ENCODE results near the gene PRR14. TPM values are rescaled to one million over a fixed set of nuclear protein-coding genes. Genes with fewer than 3 reads are reported as not detected.
A peak's percentile ranks its signal among the peaks of the same experiment; 100 is the strongest.

PRR14 gene
- total and polyA plus RNA-seq, 2 experiments from 2014 or later: 5.6 to 18.0 TPM

DNA sequence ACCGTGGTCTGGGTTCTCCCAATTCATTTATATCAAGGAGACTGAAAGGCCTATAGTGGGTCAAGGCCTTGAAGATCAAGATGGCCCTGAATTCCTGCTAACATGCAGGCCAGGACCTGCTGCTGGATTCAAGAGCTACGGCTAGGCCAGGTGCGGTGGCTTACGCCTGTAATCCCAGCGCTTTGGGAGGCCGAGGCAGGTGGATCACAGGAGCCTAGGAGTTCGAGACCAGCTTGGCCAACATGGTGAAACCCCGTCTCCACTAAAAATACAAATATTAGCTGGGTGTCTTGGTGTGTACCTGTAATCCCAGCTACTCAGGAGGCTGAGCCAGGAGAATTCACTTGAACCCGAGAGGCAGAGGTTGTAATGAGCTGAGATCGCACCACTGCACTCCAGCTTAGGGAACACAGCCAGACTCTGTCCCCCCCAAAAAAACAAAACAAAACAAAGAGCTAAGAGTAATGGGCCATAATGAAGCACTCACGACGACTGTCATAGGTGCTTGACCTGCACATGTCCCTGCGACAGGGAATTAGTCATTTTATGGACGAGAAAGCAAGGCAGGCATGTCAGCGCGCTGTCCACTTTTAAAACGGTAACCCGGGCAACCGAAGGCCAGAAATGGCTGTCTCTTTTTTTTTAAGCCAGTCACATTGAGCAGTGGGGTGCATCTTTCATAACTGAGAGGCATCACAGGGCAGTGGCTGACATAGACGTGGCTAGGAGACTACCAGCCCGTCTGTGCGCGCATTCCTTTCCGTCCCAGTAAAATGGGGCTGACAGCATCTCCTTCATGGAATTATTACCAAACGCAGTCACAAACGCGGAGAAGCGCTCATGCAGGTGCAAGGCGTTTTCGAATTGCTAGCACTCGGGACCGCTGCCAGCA, 6.5 kb downstream of the PRR14 start:
- Histone ChIP-seq H2AFZ (peak overlapping the region; percentile 71), H3K27me3 (replicated peaks; ENCODE audit: insufficient read depth) (no peaks in the 10 kb centered on the region), H3K9ac (peak overlapping the region; percentile 80), H3K36me3 (ENCODE audit: low read depth) (peaks cover 7% of the 10 kb centered on the region; the same call in 1 of the 2 replicates), H3F3A (ENCODE audit: insufficient read depth) (peaks cover 18% of the 10 kb centered on the region), H4K20me1 (ENCODE audit: insufficient read depth) (no peaks in the 10 kb centered on the region), H3K4me3 (peak overlapping the region; percentile 68), H3K79me2 (ENCODE audit: insufficient read depth) (peaks cover 45% of the 10 kb centered on the region), H3K9me3 (ENCODE audit: low read depth) (no peaks in the 10 kb centered on the region), H3K4me1 (ENCODE audit: insufficient read depth) (peaks cover 22% of the 10 kb centered on the region), H3K27ac (peak overlapping the region; percentile 86), H3K4me2 (ENCODE audit: unreplicated experiment) (peak overlapping the region; percentile 55), H3K9me2 (ENCODE audit: insufficient read depth) (no peaks in the 10 kb centered on the region)
- in situ Hi-C loops (cut with MboI): no loop called here
- DNase-seq: peak; percentile 85
- whole genome bisulfite sequencing, 2 experiments (ENCODE audit: low coverage in 1 of 2, low lambda C conversion rate in 2 of 2, missing lambda C conversion rate in 2 of 2): 31 to 32% methylated on average over 32 of the region's 32 CpGs
- no peak for TF ChIP-seq EZH2phosphoT487 (IDR thresholded peaks at IDR 0.05; ENCODE audit: insufficient read depth, low read depth)
- TF ChIP-seq EZH2 (IDR thresholded peaks at IDR 0.05; ENCODE audit: insufficient read depth, poor library complexity, severe bottlenecking): no peak

DNA sequence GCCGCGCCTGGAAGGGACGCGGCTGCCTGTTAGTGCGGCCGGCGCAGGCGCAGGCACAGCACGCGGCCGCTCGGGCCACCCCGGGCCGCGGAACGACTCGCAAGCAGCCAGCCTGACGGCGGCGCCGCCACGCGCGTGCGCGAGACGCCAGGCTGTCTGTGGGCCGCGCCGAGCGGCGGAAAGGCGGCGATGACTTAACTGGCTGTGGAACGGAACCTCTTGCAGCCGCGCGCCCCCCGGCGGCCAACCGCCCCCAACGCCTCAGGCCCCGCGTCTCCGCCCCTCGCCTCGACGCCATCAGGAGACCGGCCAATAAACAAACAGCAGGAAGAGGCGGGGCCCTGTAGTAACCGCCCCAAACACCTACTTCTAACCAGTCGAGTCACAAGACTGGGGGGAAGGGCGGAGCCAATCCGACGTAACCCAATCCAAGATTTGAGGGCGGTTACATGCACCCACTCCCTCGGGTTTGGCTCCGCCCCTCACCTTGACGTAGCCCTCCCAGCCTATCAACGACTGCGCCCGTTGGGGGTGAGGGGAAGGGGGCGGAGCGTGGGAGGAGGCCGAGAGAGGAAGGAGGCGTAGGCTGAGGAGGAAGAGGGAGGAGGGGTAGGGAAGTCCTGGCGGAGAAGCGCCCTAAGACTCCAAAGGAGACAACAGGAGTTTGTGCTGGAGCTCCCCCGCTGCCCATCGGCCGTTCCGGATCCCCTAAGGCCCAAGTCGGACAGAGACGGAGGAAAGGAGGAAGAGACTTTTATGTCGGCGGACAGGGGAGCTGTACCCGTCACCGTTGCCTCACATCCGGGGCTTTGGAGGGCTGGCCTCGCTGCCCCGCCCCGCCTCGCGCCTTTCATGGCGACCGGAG, 7.3 kb downstream of the PRR14 start, which contains the start of gene FBRS:
TSS of gene FBRS (plus strand) at position 566 of the 865 bp plus-strand sequence. CDS start 1,088 bp downstream, outside the sequence.
- H3K9me2 ChIP-seq (ENCODE audit: insufficient read depth): no peaks in the 10 kb centered on the region
- peaks cover 20% of the 10 kb centered on the region for H3K4me1 ChIP-seq (ENCODE audit: insufficient read depth)
- H3K27me3 ChIP-seq (replicated peaks; ENCODE audit: insufficient read depth): no peaks in the 10 kb centered on the region
- in situ Hi-C loops (cut with MboI): no loop called here
- no peaks in the 10 kb centered on the region; the same call in 1 of the 2 replicates for H4K20me1 ChIP-seq (ENCODE audit: insufficient read depth)
- H3K4me2 ChIP-seq (ENCODE audit: unreplicated experiment): peak within 1 kb of the TSS; percentile 69
- TF ChIP-seq EZH2phosphoT487 (IDR thresholded peaks at IDR 0.05; ENCODE audit: insufficient read depth, low read depth) (no peak), EZH2 (IDR thresholded peaks at IDR 0.05; ENCODE audit: insufficient read depth, poor library complexity, severe bottlenecking) (no peak)
- H3K9ac ChIP-seq: peak within 1 kb of the TSS; percentile 94
- no peaks in the 10 kb centered on the region for H3K9me3 ChIP-seq (ENCODE audit: low read depth)
- peak within 1 kb of the TSS; percentile 71 for H2AFZ ChIP-seq
- H3K79me2 ChIP-seq (ENCODE audit: insufficient read depth): peaks cover 45% of the 10 kb centered on the region
- H3F3A ChIP-seq (ENCODE audit: insufficient read depth): peaks cover 18% of the 10 kb centered on the region
- peaks cover 10% of the 10 kb centered on the region; the same call in 1 of the 2 replicates for H3K36me3 ChIP-seq (ENCODE audit: low read depth)
- peak within 1 kb of the TSS; percentile 88 for H3K4me3 ChIP-seq
- H3K27ac ChIP-seq: peak within 1 kb of the TSS; percentile 97
- 1% methylated on average over 65 to 70 of the region's 86 CpGs for WGBS, 2 experiments (ENCODE audit: low coverage in 1 of 2, low lambda C conversion rate in 2 of 2, missing lambda C conversion rate in 2 of 2)
- DNase-seq: peak; percentile 100

DNA sequence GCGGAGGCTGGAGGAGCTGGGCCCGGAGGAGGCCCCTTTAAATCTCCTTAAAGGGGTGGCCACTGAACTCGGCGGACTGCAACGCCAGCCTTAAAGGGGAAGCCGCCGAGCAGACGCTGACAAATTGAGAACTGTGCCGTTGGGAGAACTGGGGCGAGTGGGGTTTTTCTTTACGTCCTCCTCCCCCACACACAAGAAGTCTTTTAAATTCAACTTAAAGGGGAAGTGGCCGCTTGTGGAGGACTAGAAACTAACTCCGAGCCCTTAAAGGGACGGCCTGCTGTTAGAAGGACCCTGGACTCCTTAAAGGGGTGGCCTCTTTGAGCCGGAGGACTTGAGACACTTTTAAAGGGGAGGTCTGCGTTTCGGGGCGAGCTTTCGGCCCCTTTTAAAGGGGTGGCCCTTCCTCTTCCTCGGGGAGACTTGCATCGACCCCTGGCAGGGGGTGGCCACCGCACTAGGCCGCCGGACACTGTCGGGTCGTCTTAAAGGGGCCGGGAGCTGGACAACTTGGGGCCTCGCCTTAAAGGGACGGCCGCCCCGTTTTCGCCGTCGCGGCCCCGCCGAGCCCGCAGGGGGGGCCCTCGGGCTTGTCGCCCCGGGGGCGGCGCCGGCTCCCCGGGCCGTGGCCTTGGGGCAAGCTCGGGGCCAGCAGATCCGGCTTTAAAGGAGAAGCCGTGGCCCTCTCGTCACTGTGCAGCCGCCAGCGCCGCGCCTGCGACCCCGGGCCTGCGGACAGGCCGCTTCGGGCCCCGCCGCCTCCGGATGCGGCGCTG, 8.2 kb downstream of the PRR14 start:
- peak; percentile 99 for DNase-seq
- peak overlapping the region; percentile 88 for H3K4me3 ChIP-seq
- in situ Hi-C loops (cut with MboI): no loop called here
- no peaks in the 10 kb centered on the region for H3K9me3 ChIP-seq (ENCODE audit: low read depth)
- WGBS, 2 experiments (ENCODE audit: low coverage in 1 of 2, low lambda C conversion rate in 2 of 2, missing lambda C conversion rate in 2 of 2): 0 to 1% methylated on average over 41 to 51 of the region's 64 CpGs
- no peaks in the 10 kb centered on the region; the same call in 1 of the 2 replicates for H4K20me1 ChIP-seq (ENCODE audit: insufficient read depth)
- H3K27ac ChIP-seq: peak overlapping the region; percentile 97
- no peak for TF ChIP-seq EZH2 (IDR thresholded peaks at IDR 0.05; ENCODE audit: insufficient read depth, poor library complexity, severe bottlenecking)
- no peak for TF ChIP-seq EZH2phosphoT487 (IDR thresholded peaks at IDR 0.05; ENCODE audit: insufficient read depth, low read depth)
- peaks cover 46% of the 10 kb centered on the region for H3K79me2 ChIP-seq (ENCODE audit: insufficient read depth)
- peak overlapping the region; percentile 69 for H3K4me2 ChIP-seq (ENCODE audit: unreplicated experiment)
- no peaks in the 10 kb centered on the region for H3K9me2 ChIP-seq (ENCODE audit: insufficient read depth)
- peaks cover 20% of the 10 kb centered on the region for H3K4me1 ChIP-seq (ENCODE audit: insufficient read depth)
- H2AFZ ChIP-seq: peak overlapping the region; percentile 65
- H3K36me3 ChIP-seq (ENCODE audit: low read depth): peaks cover 17% of the 10 kb centered on the region; the same call in 1 of the 2 replicates
- H3F3A ChIP-seq (ENCODE audit: insufficient read depth): peaks cover 18% of the 10 kb centered on the region
- H3K27me3 ChIP-seq (replicated peaks; ENCODE audit: insufficient read depth): no peaks in the 10 kb centered on the region
- peak overlapping the region; percentile 94 for H3K9ac ChIP-seq
